Occipital lobe (tissue), 3 donors: ENCODE data around the gene SIK3. TPM values are rescaled to one million over a fixed set of nuclear protein-coding genes. Genes with fewer than 3 reads are reported as not detected.
"Not testable (repeated sequence)": the region's sequence is repeated elsewhere in the genome, so short reads cannot be mapped to it uniquely, and the experiment has no call there.

Experiments used
- DNase-seq: peaks from one replicate; lab custom pipeline; 2025; lab: John Stamatoyannopoulos, UW
- small RNA-seq: library from RNA; depleted of rRNA; stranded (forward); fragments of <200 nt; gene quantifications from one replicate; pipeline ENCODE3, GENCODE V24; 2014
- total RNA-seq: library from RNA; depleted of rRNA; stranded (reverse); fragments of >200 nt; gene quantifications from one replicate; pipeline ENCODE4 v1.2.3, GENCODE V29; 2014

SIK3 gene
- total RNA-seq, 1 donor from 2014 or later: 29.9 TPM

DNA sequence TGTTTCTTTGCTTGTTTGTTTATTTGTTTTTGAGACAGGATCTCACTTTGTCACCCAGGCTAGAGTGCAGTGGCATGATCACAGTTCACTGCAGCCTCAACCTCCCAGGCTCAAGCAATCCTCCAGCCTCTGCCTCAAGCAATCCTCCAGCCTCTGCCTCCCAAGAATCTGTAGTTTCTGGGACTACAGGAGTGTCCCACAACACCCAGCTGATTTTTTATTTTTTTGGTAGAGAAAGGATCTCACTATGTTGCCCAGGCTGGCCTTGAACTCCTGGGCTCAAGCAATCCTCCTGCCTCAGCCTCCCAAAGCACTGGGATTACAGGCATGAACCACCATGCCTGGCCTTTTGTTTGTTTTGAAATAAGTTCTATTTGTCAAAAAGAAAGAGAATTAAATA lies 296.6 kb downstream of the SIK3 start:
- not testable (repeated sequence) for DNase-seq

DNA sequence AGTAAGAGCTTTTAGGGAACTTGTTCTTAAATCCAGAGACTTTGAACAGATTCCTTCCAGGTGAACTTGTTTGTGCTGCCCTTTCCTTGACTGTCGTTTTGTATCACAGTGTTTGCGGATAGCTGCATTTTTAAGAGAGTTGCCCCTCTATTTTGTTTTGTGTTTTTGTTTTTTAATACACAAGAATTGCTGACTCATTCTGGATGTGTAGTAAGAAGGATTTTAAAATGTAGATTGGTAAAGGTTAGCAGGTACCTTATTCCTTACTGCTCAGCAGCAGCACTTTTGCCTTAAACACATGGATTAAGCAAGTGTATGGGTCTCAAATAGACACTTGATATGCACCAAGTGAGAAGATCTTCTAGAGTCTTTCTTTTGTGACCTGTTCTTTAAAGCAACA lies 297.6 kb downstream of the SIK3 start:
- DNase-seq: no peak

DNA sequence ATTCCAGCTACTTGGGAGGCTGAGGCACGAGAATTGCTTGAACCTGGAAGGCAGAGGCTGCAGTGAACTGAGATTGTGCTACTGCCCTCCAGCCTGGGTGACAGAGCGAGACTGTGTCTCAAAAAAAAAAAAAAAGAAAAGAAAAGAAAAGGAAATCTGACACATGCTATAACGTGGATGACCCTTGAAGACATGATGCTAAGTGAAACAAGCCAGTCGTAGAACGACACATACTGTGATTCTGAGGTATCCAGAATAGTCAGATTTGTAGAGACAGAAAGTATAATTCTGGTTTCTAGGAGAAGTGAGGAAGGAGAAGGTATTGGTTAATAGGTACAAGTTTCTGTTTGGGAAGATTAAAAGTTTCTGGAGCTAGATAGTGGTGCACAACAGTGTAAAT lies 299.9 kb downstream of the SIK3 start:
- DNase-seq: no peak

DNA sequence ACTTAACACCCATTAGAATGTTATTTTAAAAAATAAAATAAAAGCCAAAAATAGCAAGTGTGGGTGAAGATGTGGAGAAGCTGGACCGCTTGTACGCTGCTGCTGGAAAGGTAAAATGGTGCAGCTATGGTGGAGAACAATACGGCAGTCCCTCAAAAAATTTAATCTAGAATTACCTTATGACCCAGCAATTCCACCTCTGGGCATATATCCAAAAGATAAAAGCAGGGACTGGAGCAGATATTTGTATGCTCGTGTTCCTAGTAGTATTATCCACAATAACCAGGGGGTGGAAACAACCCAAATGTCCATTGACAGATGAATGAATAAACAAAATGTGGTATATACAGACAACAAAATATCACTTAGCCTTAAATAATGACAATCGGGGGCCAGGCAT lies 300.4 kb downstream of the SIK3 start:
- no peak for DNase-seq

DNA sequence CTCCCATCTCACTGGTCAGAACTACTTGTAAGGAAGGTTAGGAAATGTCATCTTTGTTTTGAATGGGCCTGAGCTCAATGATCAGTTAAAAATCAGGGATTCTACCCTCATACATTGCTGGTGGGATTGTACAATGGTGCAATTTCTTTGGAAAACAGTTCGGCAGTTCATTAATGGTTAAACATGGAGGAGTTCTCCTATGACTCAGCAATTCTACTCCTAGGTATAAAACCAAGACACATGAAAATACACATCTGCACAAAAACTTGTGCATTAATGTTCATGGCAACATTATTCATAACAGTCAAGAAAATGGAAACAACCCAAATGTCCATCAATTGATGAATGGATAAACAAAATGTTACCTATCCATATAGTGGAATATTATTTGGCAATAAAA lies 301.7 kb downstream of the SIK3 start:
- no peak for DNase-seq

DNA sequence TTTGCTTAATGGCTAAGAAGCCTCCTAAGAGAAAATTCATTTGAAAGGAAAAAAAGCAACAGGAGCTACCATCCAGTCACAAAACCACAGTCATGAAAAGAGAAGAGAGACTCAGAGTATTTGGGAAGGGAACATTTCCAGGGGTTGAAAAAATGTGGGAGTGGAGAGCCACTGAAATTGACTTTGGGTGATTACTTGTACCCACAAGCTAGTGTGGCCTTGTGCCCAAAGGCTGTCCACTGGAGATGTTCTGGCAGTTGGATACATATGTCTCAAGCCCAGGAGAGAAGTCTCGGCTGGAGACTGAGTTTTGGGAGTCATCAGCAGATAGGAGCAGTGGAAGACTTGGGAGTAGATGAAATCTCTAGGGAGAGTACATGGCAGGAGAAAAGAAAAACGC lies 303.4 kb downstream of the SIK3 start:
- no peak for DNase-seq

DNA sequence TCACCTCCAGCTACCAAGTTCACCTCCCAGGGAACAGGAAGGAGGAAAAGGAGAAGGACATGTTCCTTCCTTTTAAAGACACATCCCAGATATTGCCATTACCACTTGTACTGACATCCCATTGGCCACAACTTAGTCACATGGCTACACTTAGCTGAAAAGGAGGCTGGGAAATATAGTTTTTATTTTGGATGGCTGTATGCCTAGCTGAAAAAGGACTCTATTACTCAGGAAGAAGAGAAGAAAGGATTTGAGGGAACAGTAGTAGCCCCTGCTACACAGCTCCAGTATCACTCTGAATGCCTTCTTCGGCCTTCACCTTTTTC lies 304.5 kb downstream of the SIK3 start:
- no peak for DNase-seq

Small RNA genes lying within 50 kb of the gene (small RNA-seq; reads per million reads assigned to genes)
- gene AP000936.3 (not detected), gene RNY4P6 (1.7 reads per million, percentile 82 among the genes with 10 or more reads in this experiment)

Other genes starting within 250 kb of the SIK3 start
- gene PAFAH1B2, start 45.9 kb upstream of the SIK3 start, total RNA-seq: 325 TPM
- 8.1 TPM for gene SIDT2, start 80.3 kb upstream of the SIK3 start, total RNA-seq
- 12.9 TPM for gene TAGLN, start 100.9 kb upstream of the SIK3 start, total RNA-seq
- gene PCSK7, start 133.6 kb upstream of the SIK3 start, total RNA-seq: 24.0 TPM
- 16.4 TPM for gene RNF214, start 134.2 kb upstream of the SIK3 start, total RNA-seq
- gene BACE1-AS, start 192.9 kb upstream of the SIK3 start, total RNA-seq: 5.3 TPM
- 24.6 TPM for gene BACE1, start 217.8 kb upstream of the SIK3 start, total RNA-seq
- gene CEP164, start 229.4 kb upstream of the SIK3 start, total RNA-seq: 19.5 TPM